ENCODE data around the gene PUM1. TPM values are rescaled to one million over a fixed set of nuclear protein-coding genes. Genes with fewer than 3 reads are reported as not detected.

PUM1 gene
- polyA plus RNA-seq, 3 donors, result 14.3 to 31.0 (median 20.8) TPM

DNA sequence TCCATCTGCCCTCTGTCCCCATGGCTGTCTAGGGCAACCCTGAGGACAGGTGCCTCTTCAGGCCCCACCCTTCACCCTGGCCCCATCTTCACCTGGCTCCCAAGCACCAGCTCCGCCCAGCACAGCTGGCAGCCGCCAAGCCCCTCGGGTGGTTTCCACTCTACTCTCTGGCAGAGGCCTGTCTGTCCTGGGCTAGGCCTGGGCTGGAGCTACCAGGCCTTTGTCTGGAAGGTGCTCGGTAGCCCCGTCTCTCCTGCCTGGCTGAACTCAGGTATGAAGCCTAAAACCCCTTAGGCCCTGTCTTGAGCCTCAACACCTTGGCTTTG is 174.3 kb downstream of the PUM1 start:
- WGBS, 3 donors, result 94% methylated on average over 5 of the region's 5 CpGs
- no peak overlapping the region for H3K27ac ChIP-seq (ENCODE audit: low read depth, low read length)

DNA sequence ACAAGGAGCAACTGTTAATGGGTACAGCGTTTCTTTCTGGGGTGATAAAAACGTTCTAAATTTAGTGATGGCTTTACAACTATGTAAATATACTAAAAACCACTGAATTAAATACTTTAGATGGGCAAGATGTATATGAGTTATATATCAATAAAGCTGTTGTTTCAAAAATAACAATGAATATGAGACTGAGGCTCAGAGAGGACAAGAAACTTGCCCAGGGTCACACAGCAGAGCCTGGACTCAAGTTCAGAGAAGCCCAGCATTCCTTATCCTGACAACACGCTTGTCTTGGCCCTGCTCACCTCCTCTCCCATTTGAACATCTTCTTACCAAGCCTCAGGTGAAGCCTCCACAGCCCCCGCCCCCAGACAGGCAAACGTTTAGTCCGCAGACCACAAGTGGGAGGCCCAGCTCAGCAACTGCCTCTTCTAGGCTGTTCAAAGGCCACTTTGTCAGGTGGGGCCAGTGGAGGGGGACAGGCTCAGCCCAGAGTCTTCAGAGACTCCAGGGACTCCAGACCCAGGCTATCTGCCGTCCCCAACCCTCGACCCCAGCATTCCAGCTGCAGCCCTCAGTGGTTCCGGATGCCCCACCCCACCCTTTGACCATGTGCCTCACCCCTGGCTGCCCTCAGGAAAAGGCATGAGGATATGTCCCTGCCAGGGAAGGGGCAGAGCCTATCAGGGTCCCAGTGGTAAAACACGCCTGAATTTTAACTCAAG is 174.9 kb downstream of the PUM1 start:
- WGBS, 3 donors, result 73 to 79% (median 75%) methylated on average over 10 of the region's 10 CpGs
- no peak overlapping the region for H3K27ac ChIP-seq (ENCODE audit: low read depth, low read length)

DNA sequence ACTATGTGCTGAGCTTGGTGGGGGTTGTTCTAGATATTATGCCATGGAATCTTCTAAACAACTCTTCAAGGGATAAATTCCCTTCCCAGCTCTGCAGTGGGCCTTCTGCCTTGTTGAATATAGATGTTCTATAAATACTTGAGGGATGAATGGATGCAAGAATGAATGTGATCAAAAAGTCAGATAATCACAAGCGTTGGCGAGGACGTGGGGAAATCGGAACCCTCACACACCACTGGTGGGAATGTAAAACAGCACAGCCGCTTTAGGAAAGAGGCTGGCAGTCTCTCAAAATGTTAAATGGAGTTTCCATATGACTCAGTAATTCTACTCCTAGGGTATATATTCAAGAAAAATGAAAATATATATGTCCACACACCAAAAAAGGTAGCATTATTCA is 176.0 kb downstream of the PUM1 start:
- 93 to 96% (median 95%) methylated on average over 5 of the region's 5 CpGs for WGBS, 3 donors
- no peak overlapping the region for H3K27ac ChIP-seq (ENCODE audit: low read depth, low read length)

DNA sequence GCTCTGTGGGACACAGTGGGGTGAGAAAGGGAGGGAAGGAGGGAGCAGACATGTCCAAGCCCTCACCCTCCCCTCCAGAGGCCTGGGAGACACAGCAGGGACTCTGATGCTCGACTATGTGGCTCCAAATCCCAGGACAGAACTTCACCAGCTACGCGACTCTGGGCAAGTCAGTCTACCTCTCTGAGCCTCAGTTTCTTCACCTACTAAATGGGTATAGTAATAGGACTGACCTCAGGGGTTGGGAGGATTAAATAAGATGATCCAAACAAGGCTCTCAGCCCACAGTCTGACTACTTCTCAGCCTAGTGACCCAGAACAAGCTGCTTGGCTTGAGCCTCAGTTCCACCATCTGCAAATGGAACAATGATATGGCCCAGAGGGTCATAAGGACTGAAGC is 176.5 kb downstream of the PUM1 start:
- 78 to 85% (median 81%) methylated on average over 3 of the region's 3 CpGs for WGBS, 3 donors
- H3K27ac ChIP-seq (ENCODE audit: low read depth, low read length), result no peak overlapping the region

DNA sequence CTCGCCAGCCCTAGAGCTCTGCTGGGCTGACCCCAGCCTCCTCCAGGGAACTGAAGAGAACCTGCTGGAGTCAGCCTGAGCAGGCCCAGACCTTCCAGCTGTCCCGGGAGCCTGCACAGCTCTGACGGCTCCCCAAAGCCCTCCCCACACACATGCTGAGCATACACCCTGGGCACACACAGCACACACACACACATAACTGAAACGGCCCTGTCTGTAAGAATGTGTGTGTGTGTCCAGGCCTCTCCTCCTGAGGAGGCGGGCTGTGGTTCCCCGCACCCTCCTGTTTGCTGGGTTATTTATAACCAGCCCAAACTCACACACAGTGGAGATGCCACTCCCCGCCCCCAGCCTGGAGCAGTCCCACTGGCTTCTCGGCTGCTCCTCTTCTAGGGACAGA is 177.1 kb downstream of the PUM1 start:
- 36 to 47% (median 38%) methylated on average over 8 of the region's 8 CpGs for WGBS, 3 donors
- no peak overlapping the region for H3K27ac ChIP-seq (ENCODE audit: low read depth, low read length)

DNA sequence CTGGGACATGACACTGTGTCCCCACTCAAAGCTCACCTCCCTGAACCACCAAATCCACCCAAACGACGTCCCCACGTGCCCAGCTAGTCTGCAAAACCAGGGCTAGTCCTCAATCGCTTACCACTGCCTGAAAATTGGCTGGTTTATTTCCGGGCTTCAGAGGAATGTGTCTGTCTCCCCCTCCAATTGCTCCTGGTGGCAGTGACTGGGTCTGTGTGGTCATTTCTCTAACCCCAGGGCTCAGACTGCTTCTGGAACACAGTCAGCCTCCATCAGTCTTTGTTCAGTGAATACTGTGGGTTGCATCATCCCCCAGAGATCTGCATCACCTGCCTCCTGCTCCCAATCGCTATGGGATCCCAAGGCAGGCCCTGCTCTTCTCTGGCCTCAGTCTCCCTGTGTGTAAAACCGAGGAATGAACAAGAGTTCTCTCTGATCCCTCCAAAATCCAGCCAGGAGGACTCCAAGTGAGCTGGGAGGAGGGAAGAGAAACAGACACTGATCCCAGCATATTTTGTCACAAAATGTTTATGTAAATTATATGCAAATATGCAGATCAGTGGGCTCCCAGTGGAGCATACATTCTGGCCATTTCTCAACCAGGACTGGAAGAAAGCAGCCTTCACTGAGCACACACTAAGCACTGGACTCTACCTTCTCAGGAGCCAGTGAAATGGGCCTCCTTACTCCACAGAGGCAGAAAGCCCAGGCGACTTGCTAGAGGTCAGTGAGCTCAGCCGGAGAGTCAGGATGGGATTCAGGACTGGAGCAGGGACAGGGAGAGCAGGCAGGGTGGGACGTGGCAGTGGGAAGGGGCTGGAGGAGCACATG is 177.8 kb downstream of the PUM1 start:
- 77 to 83% (median 79%) methylated on average over 10 of the region's 10 CpGs for WGBS, 3 donors
- H3K27ac ChIP-seq (ENCODE audit: low read depth, low read length), result no peak overlapping the region

DNA sequence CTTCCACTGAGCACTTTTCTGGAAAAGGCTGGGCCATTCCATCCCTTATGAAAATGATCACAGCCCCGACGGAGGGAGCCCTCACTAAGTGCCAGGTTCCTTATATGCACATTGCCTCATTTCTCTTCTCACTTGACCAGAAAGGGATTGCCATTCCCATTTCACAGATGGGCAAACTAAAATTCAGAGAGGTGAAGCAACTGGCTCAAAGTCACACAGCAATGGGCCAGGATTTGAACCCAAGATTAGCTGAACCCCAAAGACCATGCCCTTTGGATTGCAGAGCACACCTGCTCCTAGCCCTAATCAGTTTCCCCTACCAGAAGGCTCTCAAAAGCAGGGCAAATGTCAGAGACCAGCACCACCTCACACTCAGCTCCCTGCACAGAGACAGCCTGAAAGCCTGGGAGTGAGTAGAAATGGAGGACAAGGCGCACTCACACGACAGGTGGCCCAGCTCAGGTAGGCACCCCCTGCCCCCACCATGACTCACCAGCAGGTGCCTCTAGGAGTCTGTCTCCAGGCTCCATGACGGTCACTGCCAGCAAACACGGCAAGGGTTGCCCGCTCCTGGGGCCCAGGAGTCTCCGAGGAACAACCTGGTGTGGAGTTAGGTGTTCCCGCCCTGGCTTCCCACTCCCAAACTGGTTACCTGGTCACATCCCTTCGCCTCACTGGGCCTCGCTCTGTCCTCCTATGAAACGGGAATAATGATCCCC is 178.6 kb downstream of the PUM1 start:
- no peak overlapping the region for H3K27ac ChIP-seq (ENCODE audit: low read depth, low read length)
- 90 to 95% (median 94%) methylated on average over 12 of the region's 12 CpGs for WGBS, 3 donors

DNA sequence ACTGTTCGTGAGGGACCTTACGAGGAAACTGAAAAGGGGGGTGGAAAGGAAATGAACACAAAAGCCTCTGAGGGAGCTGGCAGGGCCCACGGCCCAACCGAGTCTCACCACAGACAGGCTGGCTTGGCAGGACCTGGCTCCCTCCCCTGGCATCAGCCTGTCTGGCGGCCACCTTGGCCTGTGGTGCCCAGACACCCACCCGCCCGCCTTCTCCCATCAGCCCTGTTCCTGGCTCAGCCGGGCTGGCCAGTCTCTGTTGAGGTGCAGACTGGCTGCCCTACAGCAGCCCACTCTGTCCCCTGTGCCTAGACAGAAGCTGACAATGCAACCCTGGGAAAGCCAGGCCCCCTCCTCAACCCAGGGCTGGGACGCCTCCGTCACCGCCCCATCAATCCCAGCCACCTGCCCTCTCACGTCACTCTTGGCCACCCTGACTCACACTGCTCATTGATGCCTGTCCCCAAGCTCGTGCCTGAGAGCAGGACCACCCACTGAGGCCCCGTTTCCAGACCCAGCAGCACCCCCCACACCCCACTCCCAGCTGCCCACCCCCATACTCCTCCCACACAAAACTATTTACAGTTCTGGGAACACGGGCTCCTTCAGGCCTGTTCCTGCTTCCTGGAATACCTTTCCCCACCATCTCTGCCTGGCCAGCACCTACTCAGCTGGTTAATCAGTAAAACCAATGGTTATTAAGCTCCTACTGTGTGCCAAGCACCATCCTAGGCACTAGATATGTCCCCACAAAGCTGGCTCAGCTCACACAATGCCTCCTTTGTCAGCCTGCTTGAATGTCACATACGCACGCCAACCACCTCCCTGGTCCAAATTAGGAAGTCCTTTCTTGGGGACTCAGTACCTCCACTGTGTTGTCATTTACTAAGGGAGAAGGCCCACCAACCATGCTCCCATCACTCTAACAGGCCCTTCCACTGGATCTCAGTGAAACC is 179.7 kb downstream of the PUM1 start:
- 59 to 66% (median 60%) methylated on average over 16 to 17 of the region's 17 CpGs for WGBS, 3 donors
- H3K27ac ChIP-seq (ENCODE audit: low read depth, low read length), result no peak overlapping the region

DNA sequence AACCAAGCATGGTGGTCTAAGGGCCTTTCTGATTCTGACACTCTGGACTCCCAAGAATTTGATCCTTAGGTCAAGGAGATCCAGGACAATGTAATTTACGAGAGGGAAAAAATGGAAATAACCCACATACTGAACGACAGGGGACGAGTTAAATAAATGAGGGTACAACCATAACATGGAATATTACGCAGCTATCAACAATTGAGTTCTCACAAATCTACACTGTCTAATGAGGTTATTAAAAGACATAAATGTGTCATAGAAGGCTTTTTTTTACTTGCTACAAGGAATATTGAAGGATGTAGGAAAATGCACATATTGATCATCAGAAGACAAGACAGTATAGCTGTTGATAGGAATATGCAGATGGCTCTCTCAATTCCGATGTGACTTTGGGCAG is 180.8 kb downstream of the PUM1 start:
- H3K27ac ChIP-seq (ENCODE audit: low read depth, low read length), result no peak overlapping the region
- WGBS, 3 donors, result 85 to 96% (median 87%) methylated on average over 5 of the region's 5 CpGs

DNA sequence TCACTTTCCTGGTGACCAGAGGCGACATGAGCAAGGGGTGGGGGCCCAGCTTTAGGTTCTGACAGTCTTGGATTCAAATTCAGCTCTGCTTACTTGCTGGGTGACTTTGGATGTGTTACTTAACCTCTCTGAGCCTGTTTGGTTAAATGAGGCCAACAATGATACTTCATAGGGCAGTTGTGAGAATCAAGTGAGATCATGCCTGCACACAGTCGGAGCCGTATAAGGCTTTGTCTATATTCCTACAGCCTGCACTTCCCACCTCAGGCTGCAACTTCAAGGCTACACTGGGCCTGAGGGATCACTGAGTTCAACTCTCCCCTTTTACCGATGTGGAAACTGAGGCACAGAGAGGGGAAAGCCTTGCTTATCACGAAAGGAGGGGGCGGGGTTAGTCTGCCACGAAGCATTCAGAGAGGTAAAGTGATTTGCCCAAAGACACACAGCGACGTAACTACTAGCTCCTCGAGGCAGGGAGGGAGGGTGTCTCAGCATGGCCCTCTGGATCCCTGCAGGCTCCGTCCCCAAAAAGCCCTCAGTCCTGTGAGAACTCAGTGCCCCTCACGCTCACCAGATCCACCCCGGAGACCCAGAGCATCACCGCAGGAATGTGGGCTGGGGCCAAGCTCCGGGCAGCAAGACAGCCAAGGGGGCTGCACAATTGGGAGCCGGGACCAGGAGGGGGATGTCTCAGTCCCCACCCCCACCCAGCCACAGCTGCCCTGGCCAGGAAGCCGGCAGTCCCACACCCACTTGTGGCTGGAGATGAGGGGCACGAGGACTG is 181.9 kb downstream of the PUM1 start:
- H3K27ac ChIP-seq (ENCODE audit: low read depth, low read length), result no peak overlapping the region

DNA sequence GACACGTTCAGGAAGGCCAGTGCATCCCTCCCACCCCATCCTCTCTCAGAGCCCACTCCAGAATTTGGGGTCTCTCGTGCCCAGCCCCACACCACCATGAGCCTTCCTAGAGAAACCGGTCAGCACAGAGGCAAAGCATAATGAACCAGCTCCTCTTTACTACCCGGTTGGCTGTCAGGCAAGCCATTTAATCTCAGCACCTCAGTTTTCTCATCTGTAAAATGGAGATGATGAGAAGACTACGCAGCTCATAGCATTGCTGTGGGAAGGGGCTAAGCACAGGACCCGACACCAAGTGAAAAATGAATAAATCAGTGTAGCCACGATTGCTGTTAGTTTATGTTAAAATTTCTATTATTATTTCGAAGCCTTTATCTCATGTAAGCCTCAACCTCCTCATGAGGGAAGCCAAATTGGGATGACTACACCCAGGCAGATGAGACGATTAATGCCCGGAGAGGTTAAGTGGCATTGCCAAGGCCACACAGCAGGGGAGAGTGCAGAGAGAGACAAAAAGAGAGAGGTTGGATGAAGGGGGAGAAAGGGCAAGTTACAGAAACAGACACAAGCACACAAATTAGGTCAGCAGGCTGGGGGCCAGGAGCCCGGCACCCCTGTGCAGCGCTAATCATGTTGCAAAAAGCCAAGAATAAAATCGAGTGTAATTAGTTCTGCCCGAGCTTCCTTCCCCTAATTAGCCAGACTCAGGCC is 182.7 kb downstream of the PUM1 start:
- WGBS, 3 donors, result 74 to 83% (median 76%) methylated on average over 14 of the region's 14 CpGs
- H3K27ac ChIP-seq (ENCODE audit: low read depth, low read length), result no peak overlapping the region

More for the DNA sequence above, 181.9 kb downstream of the PUM1 start:
- 71 to 75% (median 72%) methylated on average over 18 of the region's 18 CpGs for WGBS, 3 donors

Other genes starting within 250 kb of the PUM1 start
- gene SDC3, start 157.0 kb downstream of the PUM1 start, polyA plus RNA-seq, result 10 to 100 TPM in 2 of 3 donors, 1 to 10 TPM in 1; 5.7 to 29.0 (median 19.8) TPM
- gene NKAIN1, start 174.2 kb upstream of the PUM1 start, polyA plus RNA-seq, result under 1 TPM; 0.03 to 0.15 (median 0.11) TPM
- gene SNRNP40, start 231.1 kb upstream of the PUM1 start, polyA plus RNA-seq, result 10 to 100 TPM in 2 of 3 donors, 1 to 10 TPM in 1; 9.2 to 29.1 (median 21.4) TPM
- gene ZCCHC17, start 231.3 kb upstream of the PUM1 start, polyA plus RNA-seq, result 10 to 100 TPM; 14.5 to 32.2 (median 27.0) TPM